Naive B cell (primary cell): ENCODE results near the gene RBM22. TPM values are rescaled to one million over a fixed set of nuclear protein-coding genes. Genes with fewer than 3 reads are reported as not detected.
A peak's percentile ranks its signal among the peaks of the same experiment; 100 is the strongest.

Experiments
- ATAC-seq, 2 donors: fragments of 150-1000 bp; cut with Tn5 transposase; 2 replicates each; pipeline ENCODE4 v1.10.0; 2021; ENCODE audit warnings: low read depth in 2 of 2, mild to moderate bottlenecking in 2 of 2, moderate library complexity in 2 of 2
- DNase-seq: peaks from one replicate; pipeline ENCODE4 v3.0.0; 2022
- H3K27ac Mint-ChIP-seq, 6 donors: one replicate each; pipeline ENCODE4 v1.8.0; 2020 to 2022; ENCODE audit warnings: mild to moderate bottlenecking in 6 of 6, mixed read lengths in 6 of 6, moderate library complexity in 5 of 6, inconsistent platforms in 2 of 6
- H3K27me3 Mint-ChIP-seq, 3 donors: one replicate each; pipeline ENCODE4 v1.8.0; 2021 to 2022; ENCODE audit warnings: mixed read lengths in 3 of 3, mild to moderate bottlenecking in 1 of 3
- H3K36me3 Mint-ChIP-seq, 2 donors: one replicate each; pipeline ENCODE4 v1.8.0; 2020 to 2022; ENCODE audit warnings: mixed read lengths in 2 of 2, inconsistent platforms in 1 of 2, mild to moderate bottlenecking in 1 of 2
- H3K4me1 Mint-ChIP-seq, 3 donors: one replicate each; pipeline ENCODE4 v1.8.0; 2020 to 2022; ENCODE audit warnings: mixed read lengths in 3 of 3, inconsistent platforms in 1 of 3, mild to moderate bottlenecking in 1 of 3, moderate library complexity in 1 of 3
- H3K4me3 Mint-ChIP-seq, 8 donors: one replicate each; pipeline ENCODE4 v1.8.0; 2020 to 2022; ENCODE audit warnings: mild to moderate bottlenecking in 8 of 8, mixed read lengths in 8 of 8, moderate library complexity in 8 of 8, inconsistent platforms in 2 of 8
- H3K9me3 Mint-ChIP-seq, 7 donors: one replicate each; pipeline ENCODE4 v1.8.0; 2020 to 2022; ENCODE audit warnings: mixed read lengths in 7 of 7, mild to moderate bottlenecking in 5 of 7, inconsistent platforms in 2 of 7, moderate library complexity in 1 of 7
- polyA plus RNA-seq, 6 donors: library from polyadenylated mRNA; unstranded; fragments of 300-500 nt; fragmentation: Illumina TruSeq; gene quantifications; one replicate each; pipeline ENCODE4 v1.2.3, GENCODE V29; 2021; ENCODE audit warnings: low read depth in 6 of 6

RBM22 gene
- polyA plus RNA-seq, 6 donors from 2014 or later, result 72.8 to 94.3 (median 80.6) TPM

GRCh38 chr5:150670275-150670947 lies 30.5 kb downstream of the RBM22 start:
- Mint-ChIP-seq H3K9me3 (no peaks in the 10 kb centered on the region), H3K27me3 (peaks cover 25 to 27% (median 26%) of the 10 kb centered on the region in 3 donors), H3K36me3 (no peaks in the 10 kb centered on the region), H3K4me1 (peaks cover 0 to 10% (median 5%) of the 10 kb centered on the region in 3 donors), H3K27ac (no peak overlapping the region), H3K4me3 (peak overlapping the region in 5 of 8 donors; percentile 10 to 77 (median 60))
- DNase-seq, result no peak
- ATAC-seq, result no peak

DNA sequence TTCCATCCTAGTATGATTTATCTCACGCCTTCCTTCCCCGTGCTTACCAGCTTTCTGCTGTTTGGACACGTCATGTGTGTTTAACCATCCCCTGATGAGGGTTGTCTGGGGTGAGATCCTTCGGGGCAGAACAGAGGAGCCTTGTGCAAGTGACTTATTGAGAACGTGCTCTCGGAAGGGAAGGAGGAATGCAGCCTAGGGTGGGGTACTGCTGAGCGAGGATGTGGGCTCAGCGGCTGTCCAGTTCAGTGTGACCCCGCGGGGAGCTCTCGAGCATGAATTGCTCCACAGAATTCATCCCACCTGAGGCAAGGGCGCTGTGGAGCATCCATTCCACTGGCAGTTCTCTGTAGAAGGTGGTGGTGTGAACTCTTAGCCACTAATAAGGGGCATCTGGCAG lies 35.8 kb downstream of the RBM22 start:
- H3K27ac Mint-ChIP-seq, result no peak overlapping the region
- H3K9me3 Mint-ChIP-seq, result peaks cover 0 to 2% (median 0%) of the 10 kb centered on the region in 7 donors
- ATAC-seq, result no peak
- H3K36me3 Mint-ChIP-seq, result no peaks in the 10 kb centered on the region
- no peaks in the 10 kb centered on the region for H3K4me1 Mint-ChIP-seq
- H3K4me3 Mint-ChIP-seq, result no peak overlapping the region
- peaks cover 13 to 22% (median 20%) of the 10 kb centered on the region in 3 donors for H3K27me3 Mint-ChIP-seq
- no peak for DNase-seq

GRCh38 chr5:150663936-150664335 lies 36.9 kb downstream of the RBM22 start:
- Mint-ChIP-seq H3K27me3 (peaks cover 9 to 20% (median 13%) of the 10 kb centered on the region in 3 donors), H3K27ac (no peak overlapping the region), H3K4me1 (no peaks in the 10 kb centered on the region), H3K9me3 (peaks cover 0 to 2% (median 0%) of the 10 kb centered on the region in 7 donors), H3K4me3 (no peak overlapping the region), H3K36me3 (no peaks in the 10 kb centered on the region)
- ATAC-seq (no peak), DNase-seq (no peak)

DNA sequence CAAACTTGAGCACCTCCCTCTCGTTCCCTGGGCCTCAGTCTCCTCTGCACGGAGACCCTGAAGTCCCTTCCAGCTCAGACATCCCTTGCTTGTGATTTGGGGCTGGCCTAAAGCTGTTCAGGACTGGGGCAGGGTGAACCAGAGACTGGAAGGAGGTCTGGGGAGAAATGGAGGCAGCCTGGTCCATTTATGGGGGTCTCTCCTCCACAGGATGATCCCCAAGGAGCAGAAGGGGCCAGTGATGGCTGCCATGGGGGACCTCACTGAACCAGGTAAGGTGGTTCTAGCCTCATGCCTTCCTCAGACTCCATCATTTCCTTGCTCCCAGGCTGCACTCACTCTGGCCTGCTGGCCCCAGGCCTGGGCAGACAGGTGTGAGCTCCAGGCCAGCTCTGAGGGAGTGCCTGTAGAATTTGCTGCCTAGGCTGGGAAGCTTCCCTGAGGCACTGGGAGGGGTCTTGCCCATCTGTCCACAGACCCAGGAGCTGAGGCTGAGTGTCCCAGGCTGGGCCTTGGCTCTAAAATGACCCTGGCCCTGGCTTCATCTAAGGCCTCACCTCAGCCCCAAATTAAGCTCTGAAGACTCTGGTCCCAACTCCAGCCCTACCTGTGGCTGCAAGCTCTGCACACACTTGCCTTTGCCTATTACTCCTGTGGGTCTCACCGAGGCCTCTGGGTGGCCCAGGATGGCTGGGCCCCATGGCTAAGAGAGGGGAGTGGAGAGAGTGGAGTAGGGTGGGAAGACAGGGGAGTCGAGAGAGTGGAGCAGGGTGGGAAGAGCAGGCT lies 37.9 kb downstream of the RBM22 start:
- peaks cover 9 to 20% (median 13%) of the 10 kb centered on the region in 3 donors for H3K27me3 Mint-ChIP-seq
- H3K9me3 Mint-ChIP-seq, result peaks cover 0 to 2% (median 0%) of the 10 kb centered on the region in 7 donors
- no peak for ATAC-seq
- no peaks in the 10 kb centered on the region for H3K36me3 Mint-ChIP-seq
- H3K4me1 Mint-ChIP-seq, result peaks cover 0 to under 1% (median 0%) of the 10 kb centered on the region in 3 donors
- no peak for DNase-seq
- no peak overlapping the region for H3K4me3 Mint-ChIP-seq
- H3K27ac Mint-ChIP-seq, result peak overlapping the region in 3 of 6 donors; percentile 37 to 54 (median 42)

DNA sequence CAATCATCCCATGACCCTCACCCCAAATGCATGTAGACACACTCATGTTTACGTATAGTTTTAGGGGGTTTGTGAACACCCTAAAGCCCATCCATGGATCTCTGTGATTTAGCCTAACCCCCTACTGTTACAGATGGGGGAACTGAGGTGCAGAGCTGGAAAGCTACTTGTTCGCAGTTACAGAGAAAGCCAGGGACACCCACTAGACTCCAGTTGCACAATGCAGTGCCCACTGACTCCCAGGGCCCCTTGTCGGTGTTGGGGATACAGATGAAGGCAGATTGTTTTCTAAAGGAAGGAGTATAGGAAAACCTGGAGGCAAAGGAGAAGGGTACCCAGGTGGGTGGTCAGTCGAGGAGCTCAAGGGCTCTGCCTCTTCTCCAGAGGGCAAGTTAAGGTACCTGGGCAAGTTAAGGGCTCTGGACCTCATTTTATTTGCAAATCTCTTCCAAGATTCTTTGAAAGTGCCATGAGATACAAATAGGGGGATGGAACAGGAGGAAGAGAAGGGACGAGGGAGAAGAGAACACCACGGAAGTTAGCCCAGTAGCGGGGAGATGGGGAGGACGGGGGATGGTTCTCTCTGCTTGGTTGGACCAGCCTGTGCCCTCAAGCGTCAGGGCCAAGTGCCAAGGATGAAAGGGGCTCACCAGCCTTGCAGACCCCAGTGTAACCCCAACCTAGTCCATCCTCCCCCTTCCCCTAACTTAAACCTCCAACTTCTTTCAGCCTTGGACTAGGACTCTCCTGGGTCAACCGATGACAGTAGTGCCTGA lies 38.9 kb downstream of the RBM22 start:
- Mint-ChIP-seq H3K4me1 (peaks cover 0 to 9% (median 9%) of the 10 kb centered on the region in 3 donors), H3K27me3 (peaks cover 9 to 20% (median 13%) of the 10 kb centered on the region in 3 donors), H3K27ac (peak overlapping the region in 1 of 6 donors; percentile 42), H3K9me3 (peaks cover 0 to 2% (median 0%) of the 10 kb centered on the region in 7 donors), H3K36me3 (no peaks in the 10 kb centered on the region), H3K4me3 (no peak overlapping the region)
- DNase-seq (no peak), ATAC-seq (no peak)

- no peak within 1 kb of the TSS for H3K4me3 Mint-ChIP-seq
- ATAC-seq (no peak), DNase-seq (no peak)
- H3K27me3 Mint-ChIP-seq, result peaks cover 9 to 20% (median 13%) of the 10 kb centered on the region in 3 donors
- H3K27ac Mint-ChIP-seq, result no peak within 1 kb of the TSS
- H3K9me3 Mint-ChIP-seq, result peaks cover 0 to 2% (median 0%) of the 10 kb centered on the region in 7 donors
- no peaks in the 10 kb centered on the region for H3K36me3 Mint-ChIP-seq
- peaks cover 0 to 14% (median 10%) of the 10 kb centered on the region in 3 donors for H3K4me1 Mint-ChIP-seq
Observed at GRCh38 chr5:150661086-150661485, 39.8 kb downstream of the RBM22 start, which contains the start of gene MYOZ3. TSS of gene MYOZ3 (plus strand) at chr5:150661251. CDS start at chr5:150662942, 1,691 bp downstream.

DNA sequence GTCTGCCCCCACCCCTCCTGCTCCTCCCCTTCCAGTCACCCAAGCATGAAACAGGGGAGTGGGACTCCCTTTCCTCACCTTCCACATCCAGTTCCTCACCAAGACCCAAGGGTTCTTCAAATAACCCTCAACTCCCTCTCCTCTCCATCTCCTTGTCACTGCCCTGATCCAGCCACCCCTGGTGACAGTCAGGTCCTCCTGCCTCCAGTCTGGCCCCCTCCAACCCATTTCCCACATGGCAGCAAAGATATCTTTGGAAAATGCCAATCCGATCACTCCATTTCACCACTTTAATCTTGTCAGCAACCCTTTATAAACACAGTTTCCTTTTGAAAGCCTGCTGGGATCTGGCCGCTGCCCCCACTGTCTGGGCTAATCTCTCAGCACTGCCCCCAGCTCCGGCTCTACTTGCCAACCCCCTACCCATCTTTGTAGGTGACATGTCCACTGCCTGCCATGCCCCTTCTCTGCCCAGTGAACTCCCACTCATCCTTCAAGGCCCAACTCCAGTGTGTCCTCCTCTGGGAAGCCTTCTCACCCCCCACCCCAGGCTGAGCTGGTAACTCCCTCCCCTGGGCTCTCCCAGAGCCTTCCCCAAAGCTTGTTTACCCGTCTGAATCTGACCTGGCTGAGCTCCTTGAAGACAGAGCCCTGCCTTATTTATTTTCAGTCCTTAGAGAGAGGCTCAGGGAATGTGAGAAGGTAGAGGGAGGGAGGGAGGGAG lies 40.6 kb downstream of the RBM22 start:
- ATAC-seq (no peak), DNase-seq (no peak)
- Mint-ChIP-seq H3K4me3 (no peak overlapping the region), H3K27me3 (peaks cover 9 to 20% (median 13%) of the 10 kb centered on the region in 3 donors), H3K4me1 (peaks cover 0 to 17% (median 17%) of the 10 kb centered on the region in 3 donors), H3K27ac (no peak overlapping the region), H3K36me3 (no peaks in the 10 kb centered on the region), H3K9me3 (peaks cover 0 to 2% (median 0%) of the 10 kb centered on the region in 7 donors)

- Mint-ChIP-seq H3K27me3 (peaks cover 5 to 20% (median 9%) of the 10 kb centered on the region in 3 donors), H3K4me1 (peaks cover 0 to 18% (median 17%) of the 10 kb centered on the region in 3 donors), H3K4me3 (no peak overlapping the region), H3K27ac (no peak overlapping the region), H3K36me3 (no peaks in the 10 kb centered on the region), H3K9me3 (peaks cover 0 to 2% (median 0%) of the 10 kb centered on the region in 7 donors)
- ATAC-seq, result no peak
- no peak for DNase-seq
Observed at GRCh38 chr5:150659360-150660107, 41.3 kb downstream of the RBM22 start.

GRCh38 chr5:150658699-150659265 lies 42.1 kb downstream of the RBM22 start:
- Mint-ChIP-seq H3K9me3 (peaks cover 0 to 2% (median 0%) of the 10 kb centered on the region in 7 donors), H3K4me1 (peaks cover 3 to 22% (median 17%) of the 10 kb centered on the region in 3 donors), H3K27ac (peak overlapping the region in 2 of 6 donors; percentile 19 to 96), H3K4me3 (peak overlapping the region in 3 of 8 donors; percentile 44 to 73 (median 45)), H3K27me3 (peaks cover 5 to 20% (median 5%) of the 10 kb centered on the region in 3 donors), H3K36me3 (no peaks in the 10 kb centered on the region)
- ATAC-seq (no peak), DNase-seq (no peak)

GRCh38 chr5:150658121-150658520 lies 42.7 kb downstream of the RBM22 start:
- peaks cover 0 to 2% (median 0%) of the 10 kb centered on the region in 7 donors for H3K9me3 Mint-ChIP-seq
- H3K4me1 Mint-ChIP-seq, result peaks cover 3 to 22% (median 17%) of the 10 kb centered on the region in 3 donors
- H3K36me3 Mint-ChIP-seq, result no peaks in the 10 kb centered on the region
- DNase-seq (no peak), ATAC-seq (no peak)
- peak overlapping the region in 5 of 8 donors; percentile 45 to 90 (median 74) for H3K4me3 Mint-ChIP-seq
- H3K27me3 Mint-ChIP-seq, result peaks cover 5 to 20% (median 5%) of the 10 kb centered on the region in 3 donors
- no peak overlapping the region for H3K27ac Mint-ChIP-seq

DNA sequence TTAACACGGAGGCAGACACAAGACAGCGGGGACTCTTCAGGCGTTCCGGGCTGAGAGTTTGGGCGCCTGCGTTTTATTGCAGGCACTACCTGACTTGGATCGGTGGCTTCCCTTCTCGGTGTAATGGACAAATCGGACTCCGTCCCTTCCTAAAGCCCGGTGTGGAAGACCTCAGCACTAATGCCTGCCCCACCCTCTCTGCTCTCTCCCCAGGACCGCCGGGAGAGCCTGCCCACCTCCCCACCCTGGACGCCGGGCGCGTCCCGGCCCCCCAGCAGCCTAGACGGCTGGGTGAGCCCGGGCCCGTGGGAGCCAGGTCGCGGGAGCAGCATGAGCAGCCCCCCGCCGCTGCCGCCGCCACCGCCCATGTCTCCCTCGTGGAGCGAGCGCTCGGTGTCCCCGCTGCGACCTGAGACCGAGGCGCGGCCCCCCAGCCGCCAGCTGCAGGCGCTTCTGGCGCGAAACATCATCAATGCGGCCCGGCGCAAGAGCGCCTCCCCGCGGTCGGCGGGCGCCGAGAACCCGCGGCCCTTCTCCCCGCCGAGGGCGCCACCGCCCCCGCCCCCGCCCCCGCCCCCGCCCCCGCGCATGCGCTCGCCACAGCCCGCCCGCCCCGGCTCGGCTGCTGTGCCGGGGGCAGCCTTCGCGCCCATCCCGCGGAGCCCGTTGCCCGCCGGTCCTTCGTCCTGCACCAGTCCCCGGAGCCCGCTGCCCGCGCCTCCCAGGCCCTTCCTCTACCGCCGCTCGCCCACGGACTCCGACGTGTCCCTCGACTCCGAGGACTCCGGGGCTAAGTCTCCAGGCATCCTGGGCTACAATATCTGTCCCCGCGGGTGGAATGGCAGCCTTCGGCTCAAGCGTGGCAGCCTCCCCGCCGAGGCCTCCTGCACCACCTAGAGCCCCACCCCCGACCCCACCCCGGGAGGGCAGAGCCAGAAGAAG lies 44.4 kb downstream of the RBM22 start:
- peaks cover 8 to 22% (median 18%) of the 10 kb centered on the region in 3 donors for H3K4me1 Mint-ChIP-seq
- H3K9me3 Mint-ChIP-seq, result no peaks in the 10 kb centered on the region
- H3K27ac Mint-ChIP-seq, result peak overlapping the region in 4 of 6 donors; percentile 21 to 67 (median 43)
- DNase-seq (peak; percentile 78), ATAC-seq (peak; percentile 92)
- H3K4me3 Mint-ChIP-seq, result peak overlapping the region; percentile 73 to 86 (median 80)
- H3K36me3 Mint-ChIP-seq, result no peaks in the 10 kb centered on the region
- peaks cover 0 to 9% (median 5%) of the 10 kb centered on the region in 3 donors for H3K27me3 Mint-ChIP-seq
